ENCODE data around the gene BSG.
A peak's percentile ranks its signal among the peaks of the same experiment; 100 is the strongest.
"Not testable (repeated sequence)": the region's sequence is repeated elsewhere in the genome, so short reads cannot be mapped to it uniquely, and the experiment has no call there.

BSG gene

DNA sequence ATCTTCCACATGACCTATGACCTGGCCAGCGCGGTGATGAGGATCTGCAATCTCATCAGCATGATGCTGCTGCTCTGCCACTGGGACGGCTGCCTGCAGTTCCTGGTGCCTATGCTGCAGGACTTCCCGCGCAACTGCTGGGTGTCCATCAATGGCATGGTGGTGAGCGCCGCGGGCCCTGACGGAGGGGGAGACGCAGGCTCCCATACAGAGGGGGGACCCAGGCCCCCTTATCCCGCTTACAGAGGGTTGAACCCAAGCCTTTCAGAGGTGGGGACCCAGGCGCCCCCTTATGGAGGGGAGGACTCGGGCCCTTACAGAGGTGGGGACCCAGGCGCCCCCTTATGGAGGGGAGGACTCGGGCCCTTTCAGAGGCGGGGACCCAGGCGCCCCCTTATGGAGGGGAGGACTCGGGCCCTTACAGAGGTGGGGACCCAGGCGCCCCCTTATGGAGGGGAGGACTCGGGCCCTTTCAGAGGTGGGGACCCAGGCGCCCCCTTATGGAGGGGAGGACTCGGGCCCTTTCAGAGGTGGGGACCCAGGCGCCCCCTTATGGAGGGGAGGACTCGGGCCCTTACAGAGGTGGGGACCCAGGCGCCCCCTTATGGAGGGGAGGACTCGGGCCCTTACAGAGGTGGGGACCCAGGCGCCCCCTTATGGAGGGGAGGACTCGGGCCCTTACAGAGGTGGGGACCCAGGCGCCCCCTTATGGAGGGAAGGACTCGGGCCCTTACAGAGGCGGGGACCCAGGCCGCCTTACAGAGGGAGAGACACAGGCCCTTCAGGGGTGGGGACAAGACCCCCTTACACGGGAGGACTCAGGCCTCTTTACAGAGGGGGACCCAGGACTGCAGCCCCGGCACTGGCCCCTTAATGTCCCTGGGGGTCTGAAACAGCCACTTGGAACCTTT lies 32.9 kb downstream of the BSG start:
- DNase-seq, result not testable (repeated sequence)

GRCh38 chr19:607301-608154 lies 35.1 kb downstream of the BSG start:
- no peak for DNase-seq

DNA sequence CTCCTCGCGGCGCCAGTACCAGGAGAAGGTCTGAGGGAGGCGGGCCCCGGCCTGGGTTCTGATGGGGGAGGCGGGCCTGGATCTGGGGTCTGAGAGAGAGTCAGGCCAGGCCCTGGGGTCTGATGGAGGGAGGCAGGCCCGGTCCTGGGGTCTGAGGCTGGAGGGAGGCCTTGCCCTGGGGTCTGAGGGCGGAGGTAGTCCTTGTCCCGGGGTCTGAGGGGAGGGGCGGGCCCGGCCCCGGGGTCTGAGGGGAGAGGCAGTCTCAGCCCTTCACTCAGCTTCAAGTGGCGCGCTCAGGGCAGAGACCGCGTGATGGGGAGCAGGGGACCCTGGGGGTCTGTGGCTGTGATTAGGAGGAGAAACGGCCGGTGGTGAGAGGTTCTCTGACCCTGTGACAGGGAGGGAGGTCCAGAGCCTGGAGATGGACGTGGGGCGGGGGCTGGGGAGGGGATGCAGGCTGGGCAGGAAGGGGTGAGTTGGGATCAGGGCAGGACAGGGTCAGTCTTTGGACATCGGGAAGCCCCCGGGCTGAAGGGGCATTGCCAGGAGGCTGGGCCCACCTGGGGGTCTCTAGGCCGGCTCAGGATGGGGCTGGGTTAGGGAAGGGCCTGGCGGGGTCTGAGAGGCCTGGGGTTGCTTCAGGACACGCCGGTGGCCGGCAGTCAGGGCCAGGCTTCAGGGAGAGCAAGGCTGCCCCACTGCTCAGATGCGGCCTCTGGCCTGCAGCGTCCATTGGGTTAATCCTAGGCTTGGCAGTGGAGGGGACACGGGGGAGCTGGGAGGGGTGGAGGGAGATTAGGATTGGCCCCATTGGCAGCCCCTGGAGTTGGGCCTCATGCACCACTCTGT lies 36.0 kb downstream of the BSG start:
- DNase-seq, result no peak

DNA sequence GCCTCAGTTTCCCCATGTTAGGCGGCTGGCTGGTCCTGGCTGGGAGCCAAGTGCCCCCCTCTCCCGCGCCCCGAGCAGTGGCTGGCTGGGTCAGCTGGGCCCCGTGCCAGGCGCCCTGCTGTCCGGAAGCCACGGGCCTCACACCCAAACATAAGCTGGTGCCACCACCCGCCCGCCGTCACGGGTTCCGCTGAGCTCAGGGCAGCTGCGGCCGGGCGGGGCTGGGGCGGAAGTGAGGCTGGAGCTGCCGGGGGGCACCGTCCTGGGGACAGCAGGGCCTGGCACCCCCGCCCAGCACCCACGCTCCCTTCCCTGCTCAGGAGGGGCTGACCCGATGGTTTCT lies 36.6 kb downstream of the BSG start:
- peak; percentile 20 for DNase-seq

DNA sequence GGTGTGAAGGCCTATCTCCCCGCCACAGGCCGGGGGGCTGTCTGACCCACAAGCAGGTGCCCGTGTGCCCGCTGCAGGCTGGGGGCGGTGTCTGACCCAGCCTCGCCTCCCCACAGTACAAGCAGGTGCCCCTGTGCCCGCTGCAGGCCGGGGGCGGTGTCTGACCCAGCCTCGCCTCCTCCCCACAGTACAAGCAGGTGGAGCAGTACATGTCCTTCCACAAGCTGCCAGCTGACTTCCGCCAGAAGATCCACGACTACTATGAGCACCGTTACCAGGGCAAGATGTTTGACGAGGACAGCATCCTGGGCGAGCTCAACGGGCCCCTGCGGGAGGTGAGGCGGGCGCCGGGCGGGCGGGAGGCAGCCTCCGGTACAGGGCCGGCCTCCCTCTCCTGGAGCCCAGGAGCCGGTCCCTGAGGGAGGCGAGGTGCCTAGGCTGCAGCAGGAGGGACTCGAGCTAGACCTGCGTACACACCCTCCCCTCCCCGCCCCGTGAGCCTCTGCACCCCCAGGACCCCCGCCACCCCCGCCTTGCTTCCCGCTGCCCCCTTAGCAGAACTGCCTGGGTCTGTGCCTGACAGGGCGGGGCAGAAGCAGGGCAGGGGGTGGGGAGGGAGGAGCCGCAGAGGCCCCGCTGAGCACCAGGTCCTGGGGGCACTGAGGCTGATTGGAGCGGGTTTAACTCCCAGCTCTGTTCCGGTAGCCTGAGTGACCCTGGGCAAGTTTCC lies 37.8 kb downstream of the BSG start:
- no peak for DNase-seq

- no peak for DNase-seq
Observed at GRCh38 chr19:610801-611480, 38.5 kb downstream of the BSG start.

GRCh38 chr19:611481-611868 lies 39.1 kb downstream of the BSG start:
- DNase-seq, result no peak

DNA sequence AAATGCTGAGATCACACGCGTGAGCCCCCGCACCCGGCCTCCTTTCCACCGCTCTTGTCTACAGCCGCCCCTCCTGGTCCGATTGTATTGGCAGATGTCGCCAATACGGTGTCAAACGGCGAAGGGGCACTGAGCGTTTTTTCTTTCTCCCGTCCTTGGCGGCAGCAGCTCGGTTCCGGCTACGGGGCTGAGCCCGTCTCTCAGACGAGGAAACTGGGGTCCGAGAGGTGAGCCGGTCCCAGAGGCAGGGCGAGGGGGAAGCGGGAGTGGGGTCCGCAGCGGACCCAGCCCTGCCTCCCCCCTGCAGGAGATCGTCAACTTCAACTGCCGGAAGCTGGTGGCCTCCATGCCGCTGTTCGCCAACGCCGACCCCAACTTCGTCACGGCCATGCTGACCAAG lies 40.5 kb downstream of the BSG start:
- no peak for DNase-seq

GRCh38 chr19:613732-614567 lies 41.6 kb downstream of the BSG start:
- no peak for DNase-seq

GRCh38 chr19:615619-616018 lies 43.2 kb downstream of the BSG start:
- no peak for DNase-seq

GRCh38 chr19:616062-616700 lies 43.8 kb downstream of the BSG start:
- no peak for DNase-seq

GRCh38 chr19:616747-617526 lies 44.5 kb downstream of the BSG start:
- DNase-seq, result no peak

GRCh38 chr19:617551-618246 lies 45.3 kb downstream of the BSG start:
- no peak for DNase-seq

- no peak for DNase-seq
Observed at GRCh38 chr19:618247-618619, 45.8 kb downstream of the BSG start.

- DNase-seq, result no peak
Observed at GRCh38 chr19:618674-619285, 46.4 kb downstream of the BSG start.

- DNase-seq, result no peak
Observed at GRCh38 chr19:619286-620002, 47.0 kb downstream of the BSG start.

- DNase-seq, result no peak
Observed at GRCh38 chr19:620166-620862, 47.9 kb downstream of the BSG start.

Measured in NCI-H2029 (cell line).